HG02884 (cell line): Measurements from ENCODE around the gene SH3GL3.

Experiments
- ATAC-seq: cut with Tn5 transposase; IDR thresholded peaks from one replicate; pipeline ENCODE4 v1.9.1; 2021; ENCODE audit warnings: mild to moderate bottlenecking, moderate library complexity; ENCODE audit not compliant: unreplicated experiment

Gene SH3GL3

GRCh38 chr15:83658430-83659416, 211.6 kb downstream of the SH3GL3 start:
- no peak for ATAC-seq

GRCh38 chr15:83659417-83659812, 212.3 kb downstream of the SH3GL3 start:
- ATAC-seq, result no peak

- ATAC-seq, result no peak
Measured at GRCh38 chr15:83665480-83665879, 218.3 kb downstream of the SH3GL3 start.
